ENCODE data around the gene CRYGC.

The CRYGC gene

GRCh38 chr2:208083807-208084206 is 45.8 kb downstream of the CRYGC start:
- H3K27ac ChIP-seq = no peak overlapping the region
- ChIA-PET CTCF (no interaction called here), POLR2A (ENCODE audit: low non-redundant PET) (no interaction called here)
- no peak for TF ChIP-seq CTCF (conservative IDR thresholded peaks at IDR 0.05; ENCODE audit: low read depth)
- DNase-seq (ENCODE audit: low spot score) = no peak

Measured in RWPE1 (cell line).